Skeletal muscle cell (primary cell): Measurements from ENCODE around the gene CCDC9B.
A peak's percentile ranks its signal among the peaks of the same experiment; 100 is the strongest.

ENCODE experiments used
- DNase-seq: peaks from one replicate; pipeline ENCODE4 v3.0.0-alpha.2; 2010; ENCODE audit warnings: low read depth
- H3K4me3 ChIP-seq: 2 replicates; pipeline ENCODE4 v1.5.1; 2011; ENCODE audit warnings: low read depth, mild to moderate bottlenecking, control low read depth, low read length, moderate library complexity

Gene CCDC9B

DNA sequence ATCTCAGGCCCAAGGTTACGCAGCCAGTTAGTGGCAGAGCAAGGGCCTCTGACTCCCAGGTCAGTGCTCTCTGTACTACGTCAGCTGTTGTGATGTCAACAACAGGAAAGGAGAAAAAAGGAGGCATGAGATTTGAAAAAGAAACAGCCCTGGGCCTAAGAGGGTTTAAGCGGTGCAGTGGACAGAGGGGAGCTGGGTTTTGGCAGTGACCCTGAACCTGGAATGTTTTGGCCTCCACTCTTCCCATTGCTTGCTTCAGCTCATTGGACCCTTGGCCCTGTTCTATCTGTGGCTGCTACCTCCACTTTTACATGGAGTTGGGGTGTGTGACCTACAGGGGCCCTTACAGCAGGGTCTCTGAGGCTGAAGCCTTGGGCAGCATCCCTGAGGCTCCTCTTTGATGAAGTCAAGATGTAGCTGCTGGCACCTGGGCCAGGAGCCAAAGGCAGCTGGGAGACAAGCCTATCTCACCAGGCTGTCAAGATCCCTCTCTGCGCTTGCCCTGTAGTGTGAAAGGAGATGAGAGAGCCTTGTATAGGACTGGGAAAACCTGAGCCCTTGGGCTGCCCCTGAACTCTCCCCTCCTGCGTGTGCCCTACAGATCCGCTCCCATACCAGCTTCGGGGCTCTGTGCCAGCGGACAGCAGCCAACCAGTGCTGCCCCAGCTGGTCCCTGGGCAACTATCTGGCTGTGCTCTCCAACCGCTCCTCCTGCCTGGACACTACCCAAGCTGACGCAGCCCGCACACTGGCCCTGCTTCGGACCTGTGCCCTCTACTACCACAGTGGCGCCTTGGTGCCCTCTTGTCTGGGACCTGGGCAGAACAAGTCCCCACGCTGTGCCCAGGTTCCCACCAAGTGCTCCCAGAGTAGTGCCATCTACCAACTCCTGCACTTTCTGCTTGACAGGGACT is 26.0 kb upstream of the CCDC9B start:
- no peak for DNase-seq
- H3K4me3 ChIP-seq, result no peak overlapping the region

DNA sequence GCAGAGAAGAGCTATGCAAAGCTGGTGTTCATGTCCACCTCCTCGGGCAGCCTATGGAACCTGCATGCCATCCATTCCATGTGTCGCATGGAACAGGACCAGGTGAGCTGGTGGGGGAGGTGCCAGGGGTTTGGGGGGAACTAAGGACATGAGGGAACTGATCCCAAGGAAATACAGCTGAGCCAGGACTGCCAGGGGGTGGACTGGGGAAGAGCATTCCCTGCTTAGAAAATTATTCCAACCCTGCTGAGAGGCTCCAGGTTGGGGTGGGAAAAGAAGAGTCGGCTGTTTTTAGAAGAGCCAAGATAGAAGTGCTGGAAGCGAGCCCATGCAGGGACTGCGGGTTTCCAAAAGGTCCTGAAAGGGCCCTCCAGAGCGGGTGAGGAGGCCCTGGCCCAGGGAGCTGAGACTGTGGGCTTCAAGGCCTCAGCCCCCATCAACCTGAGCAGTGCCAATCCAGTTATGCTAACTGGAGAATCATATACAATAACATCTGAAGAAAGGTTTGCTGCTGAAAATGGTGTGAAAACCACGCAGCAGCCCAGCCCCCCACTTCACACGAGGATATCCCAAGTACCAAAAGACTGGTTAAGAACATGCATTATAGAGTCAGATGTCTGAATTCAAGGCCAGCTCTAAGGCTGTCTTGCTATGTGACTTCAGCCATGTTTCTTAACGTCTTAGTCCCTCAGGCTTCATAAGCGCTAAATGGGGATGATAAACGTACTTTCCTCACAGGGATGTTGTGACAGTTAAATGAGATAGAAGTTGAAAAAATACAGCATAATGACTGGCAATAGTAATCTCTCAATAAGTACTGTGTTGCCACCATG is 25.1 kb upstream of the CCDC9B start:
- DNase-seq, result no peak
- no peak overlapping the region for H3K4me3 ChIP-seq

- no peak overlapping the region for H3K4me3 ChIP-seq
- DNase-seq, result no peak
These were observed 24.3 kb upstream of the CCDC9B start for GRCh38 chr15:40365016-40365415.

GRCh38 chr15:40364251-40364650 is 23.5 kb upstream of the CCDC9B start:
- no peak overlapping the region for H3K4me3 ChIP-seq
- DNase-seq, result no peak

GRCh38 chr15:40363611-40364010 is 22.9 kb upstream of the CCDC9B start:
- DNase-seq, result no peak
- no peak overlapping the region for H3K4me3 ChIP-seq

- no peak for DNase-seq
- H3K4me3 ChIP-seq, result no peak overlapping the region
These were observed 20.9 kb upstream of the CCDC9B start for GRCh38 chr15:40361640-40362039.

DNA sequence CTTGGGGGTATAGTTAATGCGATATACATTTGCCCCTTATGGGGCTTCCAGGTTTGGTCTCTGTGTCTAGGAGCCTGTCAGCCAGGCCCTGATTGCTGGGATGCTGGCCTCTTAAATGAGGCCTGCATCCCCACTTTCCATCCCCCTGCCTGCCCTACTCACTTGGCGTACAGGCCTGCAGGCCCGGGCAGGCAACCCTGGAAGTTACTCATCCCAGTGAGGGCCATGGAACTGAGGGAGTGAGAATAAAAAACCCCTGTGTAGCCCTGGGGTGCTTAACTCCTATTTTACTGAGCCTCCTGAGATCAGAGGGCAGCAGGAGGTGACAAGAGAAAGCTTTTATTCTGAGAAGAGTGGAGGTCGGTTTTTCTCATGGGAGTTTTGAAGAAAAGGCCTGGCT is 19.3 kb upstream of the CCDC9B start:
- no peak overlapping the region for H3K4me3 ChIP-seq
- DNase-seq, result no peak

DNA sequence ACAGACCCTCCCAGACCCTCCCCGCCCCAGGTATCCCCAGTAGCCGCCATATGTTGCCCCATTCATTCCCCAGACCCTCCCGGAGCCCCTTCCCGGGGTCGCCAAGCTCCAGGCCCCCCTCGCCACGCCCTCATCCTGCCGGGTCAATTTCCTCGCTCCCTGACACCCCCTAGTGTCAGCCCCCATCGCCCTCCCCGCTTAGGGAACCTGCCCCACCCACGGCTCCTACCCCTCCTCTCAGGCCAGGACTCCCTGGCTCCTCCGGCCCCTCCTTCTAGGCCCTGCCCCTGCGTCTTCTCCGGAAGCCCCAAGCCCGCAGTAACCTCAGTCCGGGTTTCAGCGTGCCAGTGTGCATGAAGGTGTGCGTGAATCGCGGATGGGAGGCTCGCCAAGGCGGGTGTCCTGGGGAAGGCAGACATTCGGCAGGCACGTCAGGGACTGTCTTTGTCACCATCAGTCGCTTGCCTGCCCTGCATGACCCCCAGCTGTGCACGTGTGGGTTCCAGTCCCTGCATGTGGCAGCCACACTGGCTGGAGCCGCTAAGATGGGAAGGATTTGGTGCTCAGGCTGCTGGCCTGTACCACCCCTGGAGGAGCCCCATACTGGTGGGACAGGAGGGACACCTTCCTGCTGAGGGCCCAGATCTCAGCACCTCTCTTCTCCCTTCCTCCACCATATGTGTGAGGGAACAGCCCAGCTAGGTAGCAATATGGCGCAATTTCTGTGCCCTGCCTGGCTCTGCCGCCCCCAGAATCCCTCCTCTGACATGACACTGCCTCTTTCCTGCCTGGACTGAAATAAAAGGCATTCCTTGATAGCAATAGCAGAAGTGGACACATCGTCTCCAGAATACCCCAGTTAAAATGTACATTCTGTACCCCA is 18.0 kb upstream of the CCDC9B start:
- H3K4me3 ChIP-seq, result peak overlapping the region; percentile 45
- no peak for DNase-seq

DNA sequence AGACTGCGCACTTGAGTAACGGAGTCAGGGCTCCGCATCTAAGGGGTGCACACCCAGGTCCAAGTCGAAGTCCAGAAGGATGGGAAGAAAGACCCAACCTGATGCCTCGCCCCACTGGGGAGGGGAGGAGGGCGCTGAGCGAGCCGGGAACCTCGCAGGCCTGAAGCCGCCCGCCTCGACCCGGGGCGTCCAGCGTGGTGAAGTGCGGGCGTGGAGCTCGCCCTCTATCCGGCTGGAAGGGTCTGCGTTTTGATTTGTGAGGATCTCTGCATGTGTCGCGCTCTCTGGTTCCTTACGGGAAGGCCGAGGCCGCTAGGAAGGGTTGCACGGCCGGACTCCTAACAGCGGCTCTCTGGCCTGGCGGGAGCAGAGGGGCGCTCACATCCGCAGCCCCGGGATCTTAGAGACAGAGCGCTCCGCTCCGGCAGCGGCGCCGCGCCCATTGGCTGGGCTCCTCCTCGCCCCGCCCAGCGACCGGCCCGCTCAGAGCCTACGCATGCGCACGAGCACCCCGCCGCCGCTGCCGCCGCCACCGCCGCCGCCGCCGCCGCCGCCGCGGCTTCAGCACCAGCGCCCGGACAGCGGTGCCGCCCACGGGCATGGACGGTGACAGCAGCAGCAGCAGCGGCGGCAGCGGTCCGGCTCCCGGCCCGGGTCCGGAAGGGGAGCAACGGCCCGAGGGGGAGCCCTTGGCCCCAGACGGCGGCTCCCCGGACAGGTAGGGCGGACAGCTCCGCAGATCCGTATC is 17.2 kb upstream of the CCDC9B start, which contains the start of gene DISP2:
DISP2 (plus strand) TSS at position 497 of the 748 bp plus-strand sequence; CDS start at position 600, 103 bp downstream.
- DNase-seq, result no peak
- H3K4me3 ChIP-seq, result peak within 1 kb of the TSS; percentile 53

DNA sequence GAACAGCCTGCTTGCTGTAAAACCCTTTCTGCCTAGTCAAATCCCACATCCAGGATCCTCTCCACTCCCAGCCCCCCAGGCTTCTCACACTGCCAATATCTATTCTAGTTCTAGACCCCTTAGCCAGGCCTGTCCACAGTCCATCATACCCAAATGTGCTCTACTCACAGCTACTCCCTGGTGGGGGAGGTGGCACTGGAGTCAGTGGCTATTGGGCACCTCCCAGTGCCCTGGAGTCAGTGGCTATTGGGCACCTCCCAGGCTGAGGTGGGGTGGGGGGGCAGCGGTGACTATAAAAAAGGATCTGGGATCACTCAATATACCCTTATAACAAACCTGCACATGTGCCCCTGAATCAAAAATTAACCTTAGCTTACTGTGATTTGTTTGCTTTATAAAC is 16.5 kb upstream of the CCDC9B start:
- no peak for DNase-seq

GRCh38 chr15:40355976-40356585 is 15.3 kb upstream of the CCDC9B start:
- no peak for DNase-seq
- no peak overlapping the region for H3K4me3 ChIP-seq

More for the DNA sequence above, 16.5 kb upstream of the CCDC9B start:
- peak overlapping the region; percentile 53 for H3K4me3 ChIP-seq

DNA sequence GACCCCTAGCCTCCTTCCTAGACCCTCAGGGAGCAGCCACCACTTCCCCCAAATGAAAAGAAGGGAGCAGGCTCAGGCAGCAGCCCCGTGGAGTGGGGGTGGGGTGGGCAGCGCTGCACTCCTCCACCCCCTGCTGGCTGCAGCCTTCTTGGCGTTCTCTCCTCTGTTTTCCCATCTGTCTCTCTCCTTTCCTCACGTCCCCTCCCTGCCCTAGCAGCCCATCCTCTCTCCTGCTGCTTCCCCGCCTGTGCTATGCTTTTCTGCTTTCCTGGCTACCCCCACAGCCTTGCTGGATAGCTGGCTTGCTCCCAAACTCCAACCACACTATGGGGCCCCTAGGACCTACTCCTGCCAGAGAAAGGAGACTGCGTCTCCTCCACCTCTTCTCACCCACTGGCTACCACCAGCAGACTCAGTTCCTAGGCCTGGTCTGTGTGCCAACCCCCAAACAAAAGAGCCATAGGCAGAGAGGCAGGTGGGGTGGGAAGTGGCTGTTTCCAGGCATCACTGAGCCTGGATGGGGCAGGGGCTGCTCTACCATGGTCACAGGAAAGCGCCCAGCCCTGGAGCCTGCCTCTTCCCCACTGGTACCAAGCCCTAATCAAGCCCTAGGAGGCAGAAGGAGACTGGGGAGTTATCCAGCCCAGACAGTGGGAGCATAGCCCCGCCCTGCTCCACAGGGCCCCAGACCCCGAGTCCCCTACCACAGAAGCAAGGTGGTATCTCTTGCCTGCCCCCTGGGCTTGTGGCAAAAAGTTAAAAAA is 13.9 kb upstream of the CCDC9B start:
- peak; percentile 74 for DNase-seq
- H3K4me3 ChIP-seq, result no peak overlapping the region

DNA sequence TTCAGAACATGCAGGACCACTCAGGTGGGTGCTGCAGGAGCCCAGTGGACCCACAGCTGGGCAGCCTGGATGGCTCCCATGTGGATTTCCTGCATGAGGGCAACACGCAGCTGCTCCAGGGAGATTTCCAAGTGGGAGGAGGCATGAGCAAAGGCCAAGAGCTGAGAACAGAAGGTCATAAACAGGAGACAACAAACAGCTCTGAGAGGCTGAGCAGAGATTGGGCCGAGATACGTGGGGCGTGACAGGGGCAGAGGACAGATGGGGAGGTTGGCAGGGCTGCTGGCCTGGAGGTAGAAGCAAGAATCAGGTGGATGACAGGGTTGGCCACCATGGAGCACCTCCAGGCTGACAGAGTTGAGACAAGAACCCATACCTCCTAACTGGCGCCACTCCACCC is 13.0 kb upstream of the CCDC9B start:
- no peak overlapping the region for H3K4me3 ChIP-seq
- no peak for DNase-seq

- H3K4me3 ChIP-seq, result no peak overlapping the region
- no peak for DNase-seq
These were observed 11.7 kb upstream of the CCDC9B start for GRCh38 chr15:40352281-40352901.

GRCh38 chr15:40349163-40349562 is 8.4 kb upstream of the CCDC9B start:
- no peak for DNase-seq

GRCh38 chr15:40348474-40348870 is 7.7 kb upstream of the CCDC9B start:
- H3K4me3 ChIP-seq, result no peak overlapping the region

More at GRCh38 chr15:40349163-40349562, 8.4 kb upstream of the CCDC9B start:
- no peak overlapping the region for H3K4me3 ChIP-seq

More at GRCh38 chr15:40348474-40348870, 7.7 kb upstream of the CCDC9B start:
- DNase-seq, result no peak
